Liver (tissue), 9 donors: ENCODE measurements around the gene RALY. TPM values are rescaled to one million over a fixed set of nuclear protein-coding genes. Genes with fewer than 3 reads are reported as not detected.

Source experiments
- DNase-seq: peaks from one replicate; pipeline ENCODE4 v3.0.0-alpha.2; 2017; ENCODE audit warnings: low spot score
- H3K27ac ChIP-seq, 2 donors: one replicate each; pipeline ENCODE4 v1.7.0; 2013; ENCODE audit warnings: inconsistent platforms in 2 of 2, low read length in 2 of 2, control low read depth in 1 of 2, low read depth in 1 of 2, mild to moderate bottlenecking in 1 of 2
- H3K27me3 ChIP-seq, 4 donors: one replicate each; pipeline versions ENCODE4 v1.6.1 to v1.7.0; 2013; ENCODE audit warnings: low read length in 3 of 4, inconsistent platforms in 1 of 4, mild to moderate bottlenecking in 1 of 4, moderate library complexity in 1 of 4; ENCODE audit not compliant: control insufficient read depth in 4 of 4, insufficient read depth in 4 of 4
- H3K36me3 ChIP-seq, 4 donors: one replicate each; pipeline versions ENCODE4 v1.6.1 to v1.7.0; 2013; ENCODE audit warnings: low read length in 3 of 4, mild to moderate bottlenecking in 3 of 4, low read depth in 1 of 4, moderate library complexity in 1 of 4; ENCODE audit not compliant: control insufficient read depth in 4 of 4, insufficient read depth in 3 of 4
- H3K4me1 ChIP-seq, 4 donors: one replicate each; pipeline versions ENCODE4 v1.6.1 to v1.7.0; 2013; ENCODE audit warnings: low read length in 3 of 4, mild to moderate bottlenecking in 3 of 4, moderate library complexity in 1 of 4; ENCODE audit not compliant: control insufficient read depth in 4 of 4, insufficient read depth in 4 of 4
- H3K4me3 ChIP-seq, 3 donors: one replicate each; pipeline versions ENCODE4 v1.6.1 to v1.7.0; 2013; ENCODE audit warnings: low read length in 3 of 3, control low read depth in 1 of 3, low read depth in 1 of 3, mild to moderate bottlenecking in 1 of 3
- H3K9ac ChIP-seq, 2 donors: one replicate each; pipeline ENCODE4 v1.7.0; 2013; ENCODE audit warnings: low read length in 2 of 2, mild to moderate bottlenecking in 2 of 2, moderate library complexity in 2 of 2, control low read depth in 1 of 2, low read depth in 1 of 2
- H3K9me3 ChIP-seq, 4 donors: one replicate each; pipeline versions ENCODE4 v1.6.1 to v1.7.0; 2013; ENCODE audit warnings: low read length in 3 of 4; ENCODE audit not compliant: control insufficient read depth in 4 of 4
- EGR1 ChIP-seq, 2 donors: IDR thresholded peaks; 2 replicates each; pipeline ENCODE4 v1.6.1; 2016 to 2018; ENCODE audit warnings: antibody characterized with exemption in 2 of 2, low read depth in 2 of 2
- FOXA1 ChIP-seq: IDR thresholded peaks from 2 replicates; pipeline ENCODE4 v1.6.1; 2016; ENCODE audit warnings: antibody characterized with exemption
- GABPA ChIP-seq, 2 donors: IDR thresholded peaks in 1 of 2; conservative IDR thresholded peaks in 1 of 2; 2 replicates each; pipeline ENCODE4 v1.6.1; 2016; ENCODE audit warnings: antibody characterized with exemption in 2 of 2, mild to moderate bottlenecking in 1 of 2, moderate library complexity in 1 of 2
- HNF4A ChIP-seq, 2 donors: conservative IDR thresholded peaks; 2 replicates each; pipeline ENCODE4 v1.6.1; 2016; ENCODE audit warnings: antibody characterized with exemption in 2 of 2, mild to moderate bottlenecking in 2 of 2
- HNF4G ChIP-seq: IDR thresholded peaks from 2 replicates; pipeline ENCODE4 v1.6.1; 2016; ENCODE audit warnings: antibody characterized with exemption
- JUND ChIP-seq, 2 donors: IDR thresholded peaks; 2 replicates each; pipeline ENCODE4 v1.6.1; 2016; ENCODE audit warnings: antibody characterized with exemption in 2 of 2
- RXRA ChIP-seq, 2 donors: IDR thresholded peaks; 2 replicates each; pipeline ENCODE4 v1.6.1; 2017 to 2018; ENCODE audit warnings: antibody characterized with exemption in 2 of 2, mild to moderate bottlenecking in 1 of 2
- SP1 ChIP-seq: IDR thresholded peaks from 2 replicates; pipeline ENCODE4 v1.6.1; 2018; ENCODE audit warnings: antibody characterized with exemption, mild to moderate bottlenecking
- WGBS: extraction: QIAGEN DNeasy Blood & Tissue Kit; methylation state at CpG from one replicate; pipeline ENCODE4 v1.1.7; 2013; 5-methylcytosine and 5-hydroxymethylcytosine counted together
- polyA plus RNA-seq, 2 donors: library from polyadenylated mRNA; stranded (reverse) in 1 of 2; unstranded in 1 of 2; fragments of 200-250 nt in 1 of 2; fragments of >200 nt in 1 of 2; fragmentation: Nextera tagmentation in 1 of 2; extraction: Ambion mirVana in 1 of 2; gene quantifications; one replicate each; pipeline versions ENCODE4 v1.2.1 to v1.2.3, GENCODE V29; 2013 to 2015
- total RNA-seq, 2 donors: library from RNA; depleted of rRNA; stranded (reverse); fragments of >200 nt; gene quantifications; one replicate each; pipeline ENCODE4 v1.2.3, GENCODE V29; 2014
- TF ChIP-seq, protein P1 (sequence below): IDR thresholded peaks from 2 replicates; pipeline ENCODE4 v1.6.1; 2016; ENCODE audit warnings: antibody characterized with exemption, mild to moderate bottlenecking
- TF ChIP-seq, protein P2 (sequence below): IDR thresholded peaks from 2 replicates; pipeline ENCODE4 v1.6.1; 2016; ENCODE audit warnings: antibody characterized with exemption
- TF ChIP-seq, protein P3 (sequence below): fragments of 150-350 bp; IDR thresholded peaks from 2 replicates; pipeline ENCODE4 v1.5.1; 2017; ENCODE audit warnings: improper control_type of control experiment, low read depth, low read length; ENCODE audit not compliant: missing input control
- TF ChIP-seq, protein P4 (sequence below): IDR thresholded peaks from 2 replicates; pipeline ENCODE4 v1.6.1; 2016; ENCODE audit warnings: antibody characterized with exemption
- donor health status: healthy.
- donor health status: healthy.
- donor health status: healthy.
- donor health status: healthy.
- donor health status: healthy.

Gene RALY
- total and polyA plus RNA-seq, 4 donors: 23.1 to 47.4 (median 33.3) TPM

DNA sequence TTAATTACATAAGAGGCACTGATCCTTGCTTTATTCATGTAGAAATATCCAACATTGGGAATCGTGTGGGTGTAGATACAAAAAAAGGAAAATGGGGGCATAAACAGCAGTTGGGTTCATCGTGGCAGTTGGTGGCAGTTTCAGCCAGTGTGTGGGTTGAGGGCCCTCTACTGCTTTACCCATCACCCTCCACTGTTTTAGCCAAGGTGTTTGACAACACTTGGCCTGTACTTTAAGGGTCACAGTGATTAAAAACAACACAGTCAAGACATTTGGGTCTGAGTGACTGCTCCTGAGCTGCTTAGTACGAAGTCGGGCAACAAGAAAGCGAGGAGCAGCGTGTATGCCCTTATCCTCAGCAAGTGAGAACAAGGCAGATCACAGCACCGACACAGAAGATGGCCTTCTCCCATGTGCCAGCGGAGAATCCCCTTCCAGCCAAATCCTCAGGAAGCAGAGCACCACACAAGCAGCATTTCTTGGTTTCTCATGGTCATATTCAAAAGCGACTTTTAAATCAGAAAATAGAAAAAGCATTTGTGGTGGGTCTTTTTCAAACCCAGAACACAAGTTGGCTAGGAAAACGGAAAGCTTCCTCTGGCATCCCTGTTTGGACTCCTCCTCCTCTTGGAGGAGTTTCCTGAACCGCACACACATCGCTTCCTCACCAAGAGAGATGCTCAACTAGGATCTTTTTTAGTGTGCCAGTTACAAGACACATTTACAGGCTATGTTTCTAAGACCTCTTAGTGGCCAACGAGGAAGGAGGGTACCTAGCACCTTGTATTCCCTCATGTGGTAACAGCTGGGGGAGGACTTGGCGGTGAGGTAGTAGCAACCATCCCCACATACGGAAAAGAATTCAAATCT lies 94.8 kb downstream of the RALY start:
- DNase-seq: no peak
- TF ChIP-seq SP1 (no peak), EGR1 (IDR thresholded peaks at IDR 0.05; ENCODE audit: low read depth in 2 of 2) (no peak)
- TF ChIP-seq, protein P1, sequence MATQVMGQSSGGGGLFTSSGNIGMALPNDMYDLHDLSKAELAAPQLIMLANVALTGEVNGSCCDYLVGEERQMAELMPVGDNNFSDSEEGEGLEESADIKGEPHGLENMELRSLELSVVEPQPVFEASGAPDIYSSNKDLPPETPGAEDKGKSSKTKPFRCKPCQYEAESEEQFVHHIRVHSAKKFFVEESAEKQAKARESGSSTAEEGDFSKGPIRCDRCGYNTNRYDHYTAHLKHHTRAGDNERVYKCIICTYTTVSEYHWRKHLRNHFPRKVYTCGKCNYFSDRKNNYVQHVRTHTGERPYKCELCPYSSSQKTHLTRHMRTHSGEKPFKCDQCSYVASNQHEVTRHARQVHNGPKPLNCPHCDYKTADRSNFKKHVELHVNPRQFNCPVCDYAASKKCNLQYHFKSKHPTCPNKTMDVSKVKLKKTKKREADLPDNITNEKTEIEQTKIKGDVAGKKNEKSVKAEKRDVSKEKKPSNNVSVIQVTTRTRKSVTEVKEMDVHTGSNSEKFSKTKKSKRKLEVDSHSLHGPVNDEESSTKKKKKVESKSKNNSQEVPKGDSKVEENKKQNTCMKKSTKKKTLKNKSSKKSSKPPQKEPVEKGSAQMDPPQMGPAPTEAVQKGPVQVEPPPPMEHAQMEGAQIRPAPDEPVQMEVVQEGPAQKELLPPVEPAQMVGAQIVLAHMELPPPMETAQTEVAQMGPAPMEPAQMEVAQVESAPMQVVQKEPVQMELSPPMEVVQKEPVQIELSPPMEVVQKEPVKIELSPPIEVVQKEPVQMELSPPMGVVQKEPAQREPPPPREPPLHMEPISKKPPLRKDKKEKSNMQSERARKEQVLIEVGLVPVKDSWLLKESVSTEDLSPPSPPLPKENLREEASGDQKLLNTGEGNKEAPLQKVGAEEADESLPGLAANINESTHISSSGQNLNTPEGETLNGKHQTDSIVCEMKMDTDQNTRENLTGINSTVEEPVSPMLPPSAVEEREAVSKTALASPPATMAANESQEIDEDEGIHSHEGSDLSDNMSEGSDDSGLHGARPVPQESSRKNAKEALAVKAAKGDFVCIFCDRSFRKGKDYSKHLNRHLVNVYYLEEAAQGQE: no peak
- TF ChIP-seq, protein P2, sequence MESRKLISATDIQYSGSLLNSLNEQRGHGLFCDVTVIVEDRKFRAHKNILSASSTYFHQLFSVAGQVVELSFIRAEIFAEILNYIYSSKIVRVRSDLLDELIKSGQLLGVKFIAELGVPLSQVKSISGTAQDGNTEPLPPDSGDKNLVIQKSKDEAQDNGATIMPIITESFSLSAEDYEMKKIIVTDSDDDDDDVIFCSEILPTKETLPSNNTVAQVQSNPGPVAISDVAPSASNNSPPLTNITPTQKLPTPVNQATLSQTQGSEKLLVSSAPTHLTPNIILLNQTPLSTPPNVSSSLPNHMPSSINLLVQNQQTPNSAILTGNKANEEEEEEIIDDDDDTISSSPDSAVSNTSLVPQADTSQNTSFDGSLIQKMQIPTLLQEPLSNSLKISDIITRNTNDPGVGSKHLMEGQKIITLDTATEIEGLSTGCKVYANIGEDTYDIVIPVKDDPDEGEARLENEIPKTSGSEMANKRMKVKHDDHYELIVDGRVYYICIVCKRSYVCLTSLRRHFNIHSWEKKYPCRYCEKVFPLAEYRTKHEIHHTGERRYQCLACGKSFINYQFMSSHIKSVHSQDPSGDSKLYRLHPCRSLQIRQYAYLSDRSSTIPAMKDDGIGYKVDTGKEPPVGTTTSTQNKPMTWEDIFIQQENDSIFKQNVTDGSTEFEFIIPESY: no peak
- 91% methylated on average over 15 of the region's 15 CpGs for WGBS
- Histone ChIP-seq H3K27me3 (no peaks in the 10 kb centered on the region), H3K4me3 (no peak overlapping the region), H3K27ac (no peak overlapping the region), H3K9ac (no peak overlapping the region), H3K9me3 (no peaks in the 10 kb centered on the region), H3K36me3 (peaks cover 12 to 56% (median 39%) of the 10 kb centered on the region in 4 donors), H3K4me1 (no peaks in the 10 kb centered on the region)

DNA sequence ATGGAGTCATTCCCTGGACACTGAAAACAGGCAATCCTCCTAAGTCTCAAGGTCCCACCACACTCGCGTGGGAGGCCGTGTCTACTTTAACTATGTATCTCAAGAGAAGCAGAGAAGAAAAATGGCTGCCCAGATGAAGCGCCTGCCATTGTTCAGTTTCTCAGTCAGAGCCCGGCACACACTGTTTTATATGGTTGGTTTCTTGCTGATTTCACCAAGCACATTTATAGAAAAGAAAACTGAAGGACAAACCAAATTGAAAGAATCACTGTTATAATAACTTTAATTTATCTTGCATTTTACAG lies 95.4 kb downstream of the RALY start:
- Histone ChIP-seq H3K27me3 (no peaks in the 10 kb centered on the region), H3K4me3 (no peak overlapping the region), H3K9me3 (no peaks in the 10 kb centered on the region), H3K36me3 (peaks cover 12 to 60% (median 44%) of the 10 kb centered on the region in 4 donors), H3K4me1 (no peaks in the 10 kb centered on the region), H3K27ac (no peak overlapping the region), H3K9ac (no peak overlapping the region)
- no peak for TF ChIP-seq RXRA (IDR thresholded peaks at IDR 0.05)
- no peak for TF ChIP-seq HNF4A (conservative IDR thresholded peaks at IDR 0.05)
- TF ChIP-seq, protein P3, sequence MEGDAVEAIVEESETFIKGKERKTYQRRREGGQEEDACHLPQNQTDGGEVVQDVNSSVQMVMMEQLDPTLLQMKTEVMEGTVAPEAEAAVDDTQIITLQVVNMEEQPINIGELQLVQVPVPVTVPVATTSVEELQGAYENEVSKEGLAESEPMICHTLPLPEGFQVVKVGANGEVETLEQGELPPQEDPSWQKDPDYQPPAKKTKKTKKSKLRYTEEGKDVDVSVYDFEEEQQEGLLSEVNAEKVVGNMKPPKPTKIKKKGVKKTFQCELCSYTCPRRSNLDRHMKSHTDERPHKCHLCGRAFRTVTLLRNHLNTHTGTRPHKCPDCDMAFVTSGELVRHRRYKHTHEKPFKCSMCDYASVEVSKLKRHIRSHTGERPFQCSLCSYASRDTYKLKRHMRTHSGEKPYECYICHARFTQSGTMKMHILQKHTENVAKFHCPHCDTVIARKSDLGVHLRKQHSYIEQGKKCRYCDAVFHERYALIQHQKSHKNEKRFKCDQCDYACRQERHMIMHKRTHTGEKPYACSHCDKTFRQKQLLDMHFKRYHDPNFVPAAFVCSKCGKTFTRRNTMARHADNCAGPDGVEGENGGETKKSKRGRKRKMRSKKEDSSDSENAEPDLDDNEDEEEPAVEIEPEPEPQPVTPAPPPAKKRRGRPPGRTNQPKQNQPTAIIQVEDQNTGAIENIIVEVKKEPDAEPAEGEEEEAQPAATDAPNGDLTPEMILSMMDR: no peak
- TF ChIP-seq, protein P4, sequence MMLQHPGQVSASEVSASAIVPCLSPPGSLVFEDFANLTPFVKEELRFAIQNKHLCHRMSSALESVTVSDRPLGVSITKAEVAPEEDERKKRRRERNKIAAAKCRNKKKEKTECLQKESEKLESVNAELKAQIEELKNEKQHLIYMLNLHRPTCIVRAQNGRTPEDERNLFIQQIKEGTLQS: no peak
- TF ChIP-seq EGR1 (IDR thresholded peaks at IDR 0.05; ENCODE audit: low read depth in 2 of 2): no peak
- no peak for TF ChIP-seq FOXA1
- no peak for TF ChIP-seq GABPA (IDR thresholded peaks at IDR 0.05 in 1 of 2, conservative IDR thresholded peaks at IDR 0.05 in 1 of 2)
- TF ChIP-seq JUND (IDR thresholded peaks at IDR 0.05): no peak
- no peak for TF ChIP-seq HNF4G
- DNase-seq: no peak
- WGBS: 82% methylated on average over 5 of the region's 5 CpGs
